GM12878 (cell line): ENCODE results near the gene LARGE1.

Experiments
- ZSCAN29 ChIP-seq: fragments of 450-650 bp; IDR thresholded peaks from 2 replicates; pipeline ENCODE4 v1.6.1; 2017; ENCODE audit warnings: mild to moderate bottlenecking, moderate library complexity
- TF ChIP-seq, protein P1 (sequence below), 3 experiments: IDR thresholded peaks in 2 of 3; conservative IDR thresholded peaks in 1 of 3; 2 replicates each; pipeline ENCODE4 v1.5.1; 2011; ENCODE audit warnings: low read depth in 3 of 3, low read length in 3 of 3, mild to moderate bottlenecking in 3 of 3, control low read depth in 2 of 3, moderate library complexity in 2 of 3, inconsistent platforms in 1 of 3, mixed read lengths in 1 of 3; ENCODE audit not compliant: control insufficient read depth in 2 of 3, insufficient read depth in 1 of 3; ENCODE audit errors: extremely low read depth in 1 of 3

DNA sequence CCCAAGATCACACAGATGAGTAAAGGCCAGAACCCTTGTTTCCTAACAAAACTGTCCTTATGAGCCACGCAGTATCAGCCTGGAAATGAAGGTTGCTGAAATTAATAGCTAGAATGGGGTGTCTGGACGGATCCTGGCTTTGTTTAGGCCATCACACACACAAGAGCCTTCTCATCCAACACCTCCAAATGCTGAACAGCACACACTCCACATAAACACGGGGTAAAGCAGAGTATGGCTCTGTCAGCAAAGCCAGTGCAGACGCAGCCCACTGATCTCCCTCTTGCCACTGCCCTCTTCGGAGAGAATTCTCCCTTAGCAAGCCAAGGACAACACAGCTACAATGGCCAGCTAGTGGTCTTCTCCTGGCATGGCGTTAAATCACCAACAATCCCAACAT, 469.5 kb downstream of the LARGE1 start:
- no peak for TF ChIP-seq ZSCAN29
- TF ChIP-seq, protein P1, sequence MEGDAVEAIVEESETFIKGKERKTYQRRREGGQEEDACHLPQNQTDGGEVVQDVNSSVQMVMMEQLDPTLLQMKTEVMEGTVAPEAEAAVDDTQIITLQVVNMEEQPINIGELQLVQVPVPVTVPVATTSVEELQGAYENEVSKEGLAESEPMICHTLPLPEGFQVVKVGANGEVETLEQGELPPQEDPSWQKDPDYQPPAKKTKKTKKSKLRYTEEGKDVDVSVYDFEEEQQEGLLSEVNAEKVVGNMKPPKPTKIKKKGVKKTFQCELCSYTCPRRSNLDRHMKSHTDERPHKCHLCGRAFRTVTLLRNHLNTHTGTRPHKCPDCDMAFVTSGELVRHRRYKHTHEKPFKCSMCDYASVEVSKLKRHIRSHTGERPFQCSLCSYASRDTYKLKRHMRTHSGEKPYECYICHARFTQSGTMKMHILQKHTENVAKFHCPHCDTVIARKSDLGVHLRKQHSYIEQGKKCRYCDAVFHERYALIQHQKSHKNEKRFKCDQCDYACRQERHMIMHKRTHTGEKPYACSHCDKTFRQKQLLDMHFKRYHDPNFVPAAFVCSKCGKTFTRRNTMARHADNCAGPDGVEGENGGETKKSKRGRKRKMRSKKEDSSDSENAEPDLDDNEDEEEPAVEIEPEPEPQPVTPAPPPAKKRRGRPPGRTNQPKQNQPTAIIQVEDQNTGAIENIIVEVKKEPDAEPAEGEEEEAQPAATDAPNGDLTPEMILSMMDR (IDR thresholded peaks at IDR 0.05 in 2 of 3, conservative IDR thresholded peaks at IDR 0.05 in 1 of 3; ENCODE audit: control insufficient read depth in 2 of 3, extremely low read depth in 1 of 3, insufficient read depth in 1 of 3, low read depth in 3 of 3, low read length in 3 of 3) = no peak
